T-cell (primary cell): ENCODE results near the gene UBE2D4. TPM values are rescaled to one million over a fixed set of nuclear protein-coding genes. Genes with fewer than 3 reads are reported as not detected.

Source experiments
- ATAC-seq, 4 experiments: fragments of 200-7000 bp in 3 of 4; fragments of 150-1000 bp in 1 of 4; cut with Tn5 transposase; replicated peaks in 1 of 4; 1 replicate in 3 of 4; 2 replicates in 1 of 4; pipeline ENCODE4 v1.10.0; 2021; ENCODE audit warnings: moderate library complexity in 3 of 4, mild to moderate bottlenecking in 2 of 4, moderate number of reproducible peaks in 1 of 4
- CTCF ChIA-PET, 2 donors: fragments of 300-600 bp; sonication (Branson Sonifier 250); formaldehyde crosslinking; loops; one replicate each; lab custom pipeline; 2022; ENCODE audit warnings: antibody characterized with exemption in 2 of 2; lab: Charles Lee
- POLR2A ChIA-PET, 2 donors: fragments of 300-600 bp; sonication (Branson Sonifier 250); formaldehyde crosslinking; loops; one replicate each; lab custom pipeline; 2022; ENCODE audit warnings: antibody characterized with exemption in 2 of 2; lab: Charles Lee
- DNase-seq, 35 experiments: peaks; one replicate each; pipeline versions ENCODE4 v3.0.0 to v3.0.0-alpha.2; 2013 to 2023
- H3K27ac ChIP-seq: one replicate; pipeline ENCODE4 v1.5.1; 2013; ENCODE audit warnings: low read length
- H3K27me3 ChIP-seq, 2 experiments: replicated peaks in 1 of 2; 1 replicate in 1 of 2; 2 replicates in 1 of 2; pipeline versions ENCODE4 v1.6.1 to v1.7.0; 2013; ENCODE audit warnings: low read length in 1 of 2, mixed read lengths in 1 of 2; ENCODE audit not compliant: control insufficient read depth in 2 of 2, insufficient read depth in 2 of 2; ENCODE audit errors: extremely low read depth in 1 of 2
- H3K36me3 ChIP-seq, 2 donors: 1 replicate in 1 of 2; 2 replicates in 1 of 2; pipeline versions ENCODE4 v1.6.1 to v1.7.0; 2013; ENCODE audit warnings: low read length in 1 of 2; ENCODE audit not compliant: control insufficient read depth in 2 of 2, insufficient read depth in 1 of 2; ENCODE audit errors: extremely low read depth in 1 of 2
- H3K4me1 ChIP-seq, 2 experiments: 1 replicate in 1 of 2; 2 replicates in 1 of 2; pipeline versions ENCODE4 v1.6.1 to v1.7.0; 2013; ENCODE audit warnings: low read length in 2 of 2, mixed read lengths in 1 of 2; ENCODE audit not compliant: insufficient read depth in 2 of 2, control insufficient read depth in 1 of 2; ENCODE audit errors: extremely low read depth in 1 of 2
- H3K4me3 ChIP-seq, 2 donors: 1 replicate in 1 of 2; 2 replicates in 1 of 2; pipeline versions ENCODE4 v1.5.1 to v1.7.0; 2013; ENCODE audit warnings: mild to moderate bottlenecking in 2 of 2, low read length in 1 of 2, moderate library complexity in 1 of 2; ENCODE audit not compliant: control insufficient read depth in 1 of 2; ENCODE audit errors: extremely low read depth in 1 of 2
- H3K9me3 ChIP-seq: 2 replicates; pipeline ENCODE4 v1.7.0; 2013
- H3K27ac Mint-ChIP-seq, 2 donors: one replicate each; pipeline ENCODE4 v1.8.0; 2020 to 2021; ENCODE audit warnings: mild to moderate bottlenecking in 2 of 2, mixed read lengths in 2 of 2
- H3K27me3 Mint-ChIP-seq, 2 donors: one replicate each; pipeline ENCODE4 v1.8.0; 2021 to 2022; ENCODE audit warnings: mixed read lengths in 2 of 2
- H3K36me3 Mint-ChIP-seq: one replicate; pipeline ENCODE4 v1.8.0; 2021; ENCODE audit warnings: mixed read lengths
- H3K4me1 Mint-ChIP-seq, 3 donors: one replicate each; pipeline ENCODE4 v1.8.0; 2020 to 2022; ENCODE audit warnings: mixed read lengths in 3 of 3, mild to moderate bottlenecking in 1 of 3
- H3K4me3 Mint-ChIP-seq, 3 donors: one replicate each; pipeline ENCODE4 v1.8.0; 2020 to 2022; ENCODE audit warnings: mild to moderate bottlenecking in 3 of 3, mixed read lengths in 3 of 3, moderate library complexity in 3 of 3
- H3K9me3 Mint-ChIP-seq, 3 donors: one replicate each; pipeline ENCODE4 v1.8.0; 2020 to 2022; ENCODE audit warnings: mixed read lengths in 3 of 3
- WGBS: methylation state at CpG from one replicate; pipeline ENCODE4 v1.1.5; 2013; ENCODE audit warnings: missing lambda C conversion rate; ENCODE audit not compliant: insufficient coverage; 5-methylcytosine and 5-hydroxymethylcytosine counted together
- total RNA-seq, 35 experiments: library from RNA in 6 of 35; stranded (reverse) in 6 of 35; fragments of 120-200 nt in 1 of 35; gene quantifications; one replicate each; pipeline versions ENCODE4 v1.2.1 to v1.2.4 and lab custom pipeline; 2013 to 2026

The UBE2D4 gene
- total RNA-seq, 5 donors from 2014 or later (not counting 1 experiment from before 2014, with no cell fraction given), result 6.7 to 12.8 (median 10.4) TPM

- Histone ChIP-seq H3K27ac (no peak overlapping the region), H3K4me3 (no peak overlapping the region), H3K27me3 (no peaks in the 10 kb centered on the region), H3K36me3 (no peaks in the 10 kb centered on the region), H3K4me1 (peaks cover 13 to 28% of the 10 kb centered on the region in 2 experiments), H3K9me3 (no peaks in the 10 kb centered on the region)
- no peaks in the 10 kb centered on the region for H3K27me3 Mint-ChIP-seq
- peak overlapping the region; percentile 57 to 93 (median 86) for H3K4me3 Mint-ChIP-seq
- DNase-seq, result no peak
- peaks cover 34 to 42% (median 34%) of the 10 kb centered on the region in 3 donors for H3K4me1 Mint-ChIP-seq
- no peaks in the 10 kb centered on the region for H3K36me3 Mint-ChIP-seq
- ATAC-seq, result no peak
- H3K9me3 Mint-ChIP-seq, result no peaks in the 10 kb centered on the region
- 96% methylated on average over 3 of the region's 4 CpGs for WGBS
- H3K27ac Mint-ChIP-seq, result peak overlapping the region; percentile 78
- ChIA-PET POLR2A (no interaction called here), CTCF (no interaction called here)
These were observed 1.6 kb downstream of the UBE2D4 start for GRCh38 chr7:43927810-43928209.

GRCh38 chr7:43929529-43930457 is 3.6 kb downstream of the UBE2D4 start:
- H3K4me3 Mint-ChIP-seq, result no peak overlapping the region
- Histone ChIP-seq H3K4me1 (peaks cover 13 to 22% of the 10 kb centered on the region in 2 experiments), H3K4me3 (no peak overlapping the region), H3K9me3 (no peaks in the 10 kb centered on the region), H3K27ac (no peak overlapping the region), H3K36me3 (no peaks in the 10 kb centered on the region), H3K27me3 (no peaks in the 10 kb centered on the region)
- H3K9me3 Mint-ChIP-seq, result no peaks in the 10 kb centered on the region
- H3K27me3 Mint-ChIP-seq, result no peaks in the 10 kb centered on the region
- ChIA-PET POLR2A (interaction anchor here in 1 of 2 donors (0.6 kb wide), 1 partner anchor 52 kb away, joined by 4 read pairs; no protein-coding TSS in a partner anchor), CTCF (no interaction called here)
- H3K4me1 Mint-ChIP-seq, result peaks cover 27 to 33% (median 29%) of the 10 kb centered on the region in 3 donors
- no peak overlapping the region for H3K27ac Mint-ChIP-seq
- ATAC-seq, result no peak
- 92% methylated on average over 3 of the region's 5 CpGs for whole genome bisulfite sequencing
- no peak for DNase-seq
- no peaks in the 10 kb centered on the region for H3K36me3 Mint-ChIP-seq

GRCh38 chr7:43931346-43931745 is 5.1 kb downstream of the UBE2D4 start:
- POLR2A ChIA-PET, result interaction anchor here in 1 of 2 donors (0.6 kb wide), 1 partner anchor 63 kb away, joined by 3 read pairs; no protein-coding TSS in a partner anchor
- Mint-ChIP-seq H3K36me3 (no peaks in the 10 kb centered on the region), H3K4me3 (no peak overlapping the region)

GRCh38 chr7:43933902-43934560 is 7.8 kb downstream of the UBE2D4 start:
- no CpG with 5 or more reads among the region's 3 CpGs for WGBS
- Mint-ChIP-seq H3K27me3 (no peaks in the 10 kb centered on the region), H3K27ac (no peak overlapping the region), H3K9me3 (no peaks in the 10 kb centered on the region), H3K4me3 (no peak overlapping the region), H3K4me1 (peaks cover 0 to 6% (median 4%) of the 10 kb centered on the region in 3 donors), H3K36me3 (no peaks in the 10 kb centered on the region)
- DNase-seq (no peak), ATAC-seq (no peak)
- H3K4me3 ChIP-seq, result no peak overlapping the region
- H3K4me1 ChIP-seq, result no peaks in the 10 kb centered on the region
- no peaks in the 10 kb centered on the region for H3K9me3 ChIP-seq
- H3K27ac ChIP-seq, result no peak overlapping the region
- ChIA-PET CTCF (no interaction called here), POLR2A (interaction anchor here (0.6 to 1.0 kb wide), 3 partner anchors 29 to 526 kb away, joined by 3 to 6 read pairs (median 4); no protein-coding TSS in a partner anchor)
- no peaks in the 10 kb centered on the region for H3K27me3 ChIP-seq
- H3K36me3 ChIP-seq, result no peaks in the 10 kb centered on the region

More at GRCh38 chr7:43931346-43931745, 5.1 kb downstream of the UBE2D4 start:
- Histone ChIP-seq H3K27ac (peak overlapping the region; percentile 45), H3K4me1 (peaks cover 7 to 9% of the 10 kb centered on the region in 2 experiments), H3K9me3 (no peaks in the 10 kb centered on the region), H3K27me3 (no peaks in the 10 kb centered on the region), H3K36me3 (no peaks in the 10 kb centered on the region), H3K4me3 (no peak overlapping the region)
- peaks cover 20 to 23% (median 22%) of the 10 kb centered on the region in 3 donors for H3K4me1 Mint-ChIP-seq
- no peaks in the 10 kb centered on the region for H3K27me3 Mint-ChIP-seq
- no peaks in the 10 kb centered on the region for H3K9me3 Mint-ChIP-seq
- WGBS, result no CpG with 5 or more reads among the region's 7 CpGs
- H3K27ac Mint-ChIP-seq, result peak overlapping the region; percentile 39 to 46
- CTCF ChIA-PET, result interaction anchor here in 1 of 2 donors (0.6 kb wide), 1 partner anchor 827 kb away, joined by 3 read pairs; no protein-coding TSS in a partner anchor
- DNase-seq, result peak in 4 of 35 experiments; percentile 2 to 35 (median 18)
- no peak for ATAC-seq

GRCh38 chr7:43937444-43937843 is 11.2 kb downstream of the UBE2D4 start:
- ATAC-seq, result no peak
- H3K4me3 ChIP-seq, result no peak overlapping the region
- H3K27ac ChIP-seq, result no peak overlapping the region
- no peak overlapping the region for H3K4me3 Mint-ChIP-seq
- H3K4me1 ChIP-seq, result no peaks in the 10 kb centered on the region
- no peaks in the 10 kb centered on the region for H3K36me3 ChIP-seq
- H3K27ac Mint-ChIP-seq, result no peak overlapping the region
- ChIA-PET CTCF (no interaction called here), POLR2A (interaction anchor here in 1 of 2 donors (0.5 kb wide), 1 partner anchor 193 kb away, joined by 9 read pairs; no protein-coding TSS in a partner anchor)
- H3K4me1 Mint-ChIP-seq, result no peaks in the 10 kb centered on the region
- H3K36me3 Mint-ChIP-seq, result peaks cover 4% of the 10 kb centered on the region
- no peaks in the 10 kb centered on the region for H3K9me3 ChIP-seq
- WGBS, result 100% methylated on average over 2 of the region's 3 CpGs
- no peaks in the 10 kb centered on the region for H3K27me3 Mint-ChIP-seq
- no peaks in the 10 kb centered on the region for H3K27me3 ChIP-seq
- no peaks in the 10 kb centered on the region for H3K9me3 Mint-ChIP-seq
- DNase-seq, result no peak

- H3K27ac Mint-ChIP-seq, result no peak overlapping the region
- ATAC-seq (no peak), DNase-seq (no peak)
- CTCF ChIA-PET, result no interaction called here
- no peaks in the 10 kb centered on the region for H3K27me3 ChIP-seq
- no peak overlapping the region for H3K4me3 Mint-ChIP-seq
- H3K27me3 Mint-ChIP-seq, result no peaks in the 10 kb centered on the region
- no peak overlapping the region for H3K4me3 ChIP-seq
- WGBS, result 100% methylated on average over 1 of the region's 4 CpGs
- H3K9me3 ChIP-seq, result no peaks in the 10 kb centered on the region
- H3K36me3 Mint-ChIP-seq, result peaks cover 8% of the 10 kb centered on the region
- H3K4me1 Mint-ChIP-seq, result no peaks in the 10 kb centered on the region
- no peak overlapping the region for H3K27ac ChIP-seq
- peaks cover 5 to 8% of the 10 kb centered on the region in 2 donors for H3K36me3 ChIP-seq
- no peaks in the 10 kb centered on the region for H3K9me3 Mint-ChIP-seq
- POLR2A ChIA-PET, result no interaction called here
- H3K4me1 ChIP-seq, result no peaks in the 10 kb centered on the region
These were observed 12.8 kb downstream of the UBE2D4 start for GRCh38 chr7:43938892-43939482.
